NCI-H82 (cell line): ENCODE data around the gene MALRD1.

ENCODE experiments used
- DNase-seq: peaks from one replicate; lab custom pipeline; 2025; lab: John Stamatoyannopoulos, UW

The MALRD1 gene

DNA sequence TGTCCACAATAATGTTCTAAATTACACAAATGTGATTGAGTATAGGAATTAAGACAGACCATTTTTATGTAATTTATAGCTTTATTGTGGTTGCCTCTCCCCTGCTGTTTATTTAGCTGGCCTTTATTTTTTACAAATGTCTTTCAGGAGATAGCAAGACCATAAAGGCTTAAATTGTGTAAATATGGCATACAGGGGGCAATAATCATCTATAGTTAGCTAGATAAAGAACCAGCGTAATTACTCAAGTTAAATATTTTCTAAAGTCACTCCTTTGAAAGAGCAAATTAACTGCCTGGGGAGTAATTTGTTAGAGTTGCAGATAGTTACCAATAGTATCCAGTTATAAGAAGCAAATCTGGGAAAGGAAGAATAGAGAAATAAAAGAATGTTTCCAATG is at the start of gene MALRD1:
MALRD1 (plus strand) TSS at position 313 of the 400 bp plus-strand sequence. CDS start 138 bp downstream, outside the sequence.
- no peak for DNase-seq

DNA sequence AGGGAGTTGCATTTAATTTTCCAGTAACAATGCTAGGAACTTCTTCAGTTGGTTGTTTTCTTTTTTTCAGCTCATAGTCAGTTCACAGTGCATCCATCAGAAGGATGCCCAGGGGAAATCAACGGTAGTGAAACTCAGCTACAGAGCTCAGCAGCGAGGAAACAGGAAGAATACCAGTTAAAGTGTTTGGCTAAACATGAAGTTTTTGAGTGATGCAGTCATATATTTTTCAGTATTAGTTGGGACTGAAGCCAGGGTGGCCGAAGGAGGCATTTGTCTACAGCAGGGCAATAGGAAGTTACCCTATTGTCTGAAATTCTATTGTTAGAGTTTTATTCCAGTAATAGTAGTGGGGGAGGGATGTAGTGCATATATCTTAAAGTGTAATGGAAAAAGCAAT is 45.3 kb upstream of the MALRD1 start:
- DNase-seq, result no peak

DNA sequence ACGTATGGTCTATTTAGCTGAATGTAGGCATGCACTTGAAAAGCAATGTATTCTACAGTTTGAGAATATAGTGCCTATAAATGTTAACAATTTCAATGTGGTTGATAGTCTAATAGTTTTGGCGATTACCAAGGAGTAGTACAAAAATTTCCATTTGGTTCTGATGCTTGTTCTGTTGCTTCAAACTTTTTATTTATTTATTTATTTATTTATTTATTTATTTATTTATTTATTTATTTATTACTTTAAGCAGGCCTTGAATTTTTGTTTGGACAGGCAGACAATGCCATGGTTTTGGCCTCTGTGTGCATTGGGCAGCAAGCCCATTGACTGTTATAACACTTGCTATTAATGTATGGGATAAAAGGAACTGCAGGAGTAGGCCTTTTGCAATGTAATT is 36.5 kb upstream of the MALRD1 start:
- DNase-seq, result no peak

DNA sequence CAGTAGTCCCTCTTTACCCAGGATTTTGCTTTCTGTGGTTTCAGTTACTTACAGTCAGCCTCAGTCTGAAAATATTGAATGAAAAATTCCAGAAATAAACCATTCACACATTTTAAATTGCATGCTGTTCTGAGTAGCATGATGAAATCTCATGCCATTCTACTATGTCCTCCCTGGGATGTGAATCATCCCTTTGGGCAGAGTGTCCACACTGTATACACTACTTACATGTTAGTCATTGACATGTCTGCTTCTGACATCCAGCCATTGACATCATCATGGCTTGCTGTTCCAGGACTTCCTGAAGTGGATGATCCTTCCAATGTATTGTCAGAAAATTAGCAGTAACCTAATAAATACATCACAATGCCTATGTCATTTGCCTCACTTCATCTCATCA is 34.6 kb upstream of the MALRD1 start:
- no peak for DNase-seq

DNA sequence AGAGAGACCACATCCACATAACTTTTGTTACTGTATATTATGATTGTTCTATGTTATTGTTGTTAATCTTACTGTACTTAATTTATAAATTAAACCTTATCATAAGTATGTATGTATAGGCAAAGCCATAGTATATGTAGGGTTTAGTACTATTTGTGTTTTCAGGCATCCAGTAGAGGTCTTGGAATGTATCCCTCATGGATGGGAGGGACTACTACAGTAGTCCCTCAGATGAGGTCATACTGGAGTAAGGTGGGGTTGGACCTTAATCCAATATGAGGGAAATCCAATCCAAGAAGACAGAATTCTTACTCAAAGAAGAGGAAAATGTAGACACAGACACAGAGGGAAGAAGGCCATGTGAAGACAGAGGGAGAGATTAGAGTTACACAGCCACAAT is 34.1 kb upstream of the MALRD1 start:
- no peak for DNase-seq

DNA sequence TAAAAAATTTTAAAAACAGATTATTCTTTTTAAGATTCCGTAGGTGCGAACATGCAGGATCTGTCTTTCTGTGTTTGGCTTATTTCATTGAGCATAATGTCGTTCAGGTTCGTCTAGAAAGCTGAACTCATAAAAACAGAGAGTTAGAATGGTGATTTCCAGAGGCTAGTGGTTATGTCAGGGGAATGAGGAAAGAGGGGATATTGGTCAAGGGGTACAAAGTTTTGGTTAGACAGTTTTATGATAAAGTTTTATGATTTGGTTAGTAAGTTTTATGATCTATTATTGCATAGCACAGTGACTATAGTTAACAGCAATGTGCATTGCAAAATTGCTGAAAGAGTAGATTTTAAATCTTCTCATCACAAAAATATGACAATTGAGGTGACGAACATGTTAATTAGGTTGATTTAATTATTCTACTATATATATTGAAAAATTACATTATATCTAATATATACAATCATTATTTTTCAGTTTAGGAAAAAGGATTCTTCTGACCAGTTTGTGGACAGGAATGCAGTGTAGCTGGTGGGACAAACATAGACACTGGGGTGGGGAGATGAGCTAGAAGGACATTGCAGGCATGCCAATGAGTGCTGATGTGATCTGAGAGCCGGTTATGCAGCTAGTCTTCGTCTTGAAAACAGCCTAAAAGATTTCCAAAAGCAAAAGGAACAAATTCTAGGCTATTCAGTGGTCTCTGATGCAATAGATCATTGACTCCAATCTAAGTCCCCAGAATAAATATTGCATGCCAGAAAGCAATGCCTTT is 31.3 kb upstream of the MALRD1 start:
- DNase-seq, result no peak

DNA sequence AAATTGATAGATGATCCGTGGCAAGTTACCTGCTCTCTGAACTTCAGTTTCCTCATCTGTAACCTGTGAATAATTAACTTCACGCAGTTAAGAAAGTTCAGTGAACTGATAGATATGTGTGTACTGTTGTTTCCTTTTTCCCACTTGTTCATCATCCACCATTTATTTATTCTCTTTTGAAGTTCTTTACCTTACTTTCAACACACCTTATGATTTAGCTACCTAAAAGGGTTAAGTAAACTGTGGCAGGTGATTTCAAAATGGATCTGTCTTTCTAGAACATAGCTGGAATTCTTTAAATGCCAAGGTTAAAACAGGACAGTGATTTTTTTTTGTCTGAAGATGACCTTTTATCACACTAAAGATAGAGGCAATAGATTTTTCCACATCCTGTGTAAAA is 27.4 kb upstream of the MALRD1 start:
- DNase-seq, result no peak

DNA sequence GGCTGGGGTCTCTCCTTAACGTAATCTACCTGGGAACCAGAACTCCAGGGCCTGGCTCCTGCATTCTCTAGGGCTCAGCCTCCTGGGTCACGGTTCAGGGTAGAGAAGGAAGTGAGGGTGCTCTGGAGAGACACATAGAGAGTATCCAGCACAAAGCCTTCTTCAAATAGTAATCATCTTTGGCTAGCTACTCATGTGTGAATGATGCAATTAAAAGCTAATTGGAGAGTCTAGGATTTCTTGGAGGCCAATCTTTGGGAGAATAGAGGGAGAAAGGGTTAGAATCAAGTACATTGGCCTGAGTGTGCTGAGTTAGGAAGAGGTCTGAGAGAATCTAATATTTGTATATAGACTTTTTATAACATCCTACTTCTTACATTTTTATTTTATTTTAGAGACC is 24.0 kb upstream of the MALRD1 start:
- DNase-seq, result no peak

DNA sequence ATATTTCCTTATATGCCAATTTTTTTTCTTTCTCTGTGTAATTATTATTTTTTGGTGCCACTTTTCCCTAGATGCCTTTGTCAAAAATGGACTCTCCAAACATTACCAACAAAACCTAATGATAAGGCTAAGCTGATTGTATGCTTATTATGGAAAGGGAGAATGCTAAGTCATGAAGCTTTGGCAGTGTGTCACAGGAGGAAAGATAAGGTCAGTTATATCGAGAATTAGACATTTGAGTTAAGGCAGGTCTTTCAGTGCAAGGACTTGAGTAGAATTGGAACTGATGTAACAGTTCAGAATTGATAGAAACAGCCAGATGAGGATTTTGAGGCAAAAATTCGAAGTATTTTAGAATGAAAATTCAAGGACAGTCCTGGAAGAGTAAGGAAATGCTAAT is 16.8 kb upstream of the MALRD1 start:
- DNase-seq, result no peak

DNA sequence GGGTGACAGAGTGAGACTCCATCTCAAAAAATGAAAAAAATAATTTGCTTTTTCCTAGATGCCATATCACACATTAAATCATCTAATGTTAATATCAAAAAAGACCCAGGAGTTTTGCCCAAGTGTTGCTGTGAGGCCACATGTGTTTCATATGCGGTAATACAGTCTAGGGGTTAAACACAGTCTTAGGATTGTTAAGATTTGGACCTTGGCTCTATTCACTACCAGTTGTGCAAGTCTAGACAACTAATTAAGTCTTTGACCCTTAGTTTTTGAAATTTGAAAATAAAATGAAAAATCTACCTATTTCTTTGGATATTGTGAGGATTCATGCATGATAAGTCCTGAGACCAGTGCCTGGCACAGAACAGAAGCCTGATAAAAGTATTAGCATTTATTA is 14.9 kb upstream of the MALRD1 start:
- DNase-seq, result no peak

DNA sequence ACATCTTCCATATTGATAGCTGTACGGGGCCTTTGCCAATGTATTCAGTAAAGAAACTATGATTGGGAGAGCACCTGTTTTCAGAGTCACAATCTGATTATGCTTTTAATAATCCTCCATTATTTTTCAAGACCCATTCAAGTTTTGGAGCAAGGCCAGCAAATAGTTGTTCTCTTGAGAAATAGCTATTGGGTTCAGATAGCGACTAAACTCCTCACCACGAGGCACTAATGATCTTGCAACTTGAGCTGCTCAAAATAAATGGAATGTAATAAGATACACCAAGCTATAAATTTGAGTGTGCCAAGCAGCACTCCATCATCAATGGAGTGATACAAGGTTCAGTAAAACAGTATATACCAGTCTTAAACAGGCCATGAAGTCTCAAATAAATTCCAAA is 7.4 kb upstream of the MALRD1 start:
- peak; percentile 34 for DNase-seq

DNA sequence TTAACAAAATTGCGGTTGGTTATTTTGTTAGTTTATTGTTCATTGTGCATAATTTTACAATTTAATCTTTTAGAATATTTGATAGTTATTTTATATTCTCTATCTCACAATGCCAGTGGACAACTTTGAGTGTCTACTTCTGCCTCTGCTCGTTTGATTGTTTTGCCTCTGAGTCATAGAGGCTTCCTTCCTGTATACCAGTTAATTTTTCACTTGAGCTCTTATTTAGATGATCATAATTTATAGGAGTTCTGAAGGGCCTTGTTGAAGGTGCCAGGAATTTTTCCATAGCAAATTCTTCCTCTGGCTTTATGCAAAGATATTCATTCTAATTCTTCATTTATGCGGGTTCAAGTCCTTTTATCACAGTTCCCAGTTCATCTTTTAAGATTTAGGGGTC is 5.2 kb upstream of the MALRD1 start:
- no peak for DNase-seq

DNA sequence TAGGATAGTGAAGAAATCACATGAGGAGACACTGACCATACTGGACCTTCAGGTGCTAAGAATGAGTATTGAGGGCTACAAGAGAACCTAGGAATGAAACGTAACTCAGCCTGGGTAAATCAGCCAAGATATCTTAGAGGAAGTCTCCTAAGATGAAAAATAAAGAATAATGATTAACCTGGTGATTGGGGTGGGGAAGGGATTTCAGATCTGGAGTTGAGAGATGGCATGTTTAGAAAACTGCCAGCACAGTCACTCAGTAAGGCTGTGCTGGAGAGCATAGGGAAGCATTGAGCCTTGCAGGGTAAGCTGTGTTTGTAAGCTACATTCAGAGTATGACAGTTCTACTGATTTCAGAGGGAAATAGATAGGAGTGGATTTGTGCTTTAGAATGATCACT is 1.9 kb upstream of the MALRD1 start:
- DNase-seq, result no peak

DNA sequence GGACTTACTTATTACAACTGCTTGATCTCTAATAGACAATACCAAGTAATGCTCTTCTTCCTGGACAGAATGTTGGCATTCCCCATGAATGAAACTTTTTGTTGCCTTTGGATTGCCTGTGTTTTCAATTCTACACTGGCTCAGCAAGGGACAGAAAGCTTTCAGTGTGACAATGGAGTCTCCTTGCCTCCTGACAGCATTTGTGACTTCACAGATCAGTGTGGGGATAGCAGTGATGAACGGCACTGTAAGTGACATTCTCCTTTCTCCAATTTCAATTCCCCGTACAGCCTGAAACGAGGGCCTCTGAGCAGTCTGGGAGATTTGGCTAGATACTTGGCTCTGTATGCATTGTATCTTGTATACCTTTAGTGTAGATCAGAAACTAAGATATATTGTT is 290 bp downstream of the MALRD1 start:
- DNase-seq, result no peak

DNA sequence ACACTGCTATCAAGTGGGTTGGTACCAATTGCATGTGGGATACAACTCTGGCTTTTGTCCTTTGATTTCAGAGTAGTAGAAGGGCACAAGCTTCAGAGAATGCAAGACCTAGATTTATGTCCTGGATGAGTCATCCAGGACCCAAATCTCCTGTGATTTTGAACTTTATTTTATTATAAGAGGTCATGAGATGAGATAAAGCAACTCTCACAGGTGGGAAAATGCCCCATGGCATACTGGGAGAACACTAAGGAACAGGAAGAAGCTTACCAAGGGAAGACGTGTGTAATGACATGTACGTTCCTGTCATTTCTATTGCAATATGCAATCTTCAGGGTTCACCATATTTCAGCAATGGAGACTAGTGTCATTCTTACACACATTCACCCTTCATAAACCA is 966 bp downstream of the MALRD1 start:
- DNase-seq, result no peak

DNA sequence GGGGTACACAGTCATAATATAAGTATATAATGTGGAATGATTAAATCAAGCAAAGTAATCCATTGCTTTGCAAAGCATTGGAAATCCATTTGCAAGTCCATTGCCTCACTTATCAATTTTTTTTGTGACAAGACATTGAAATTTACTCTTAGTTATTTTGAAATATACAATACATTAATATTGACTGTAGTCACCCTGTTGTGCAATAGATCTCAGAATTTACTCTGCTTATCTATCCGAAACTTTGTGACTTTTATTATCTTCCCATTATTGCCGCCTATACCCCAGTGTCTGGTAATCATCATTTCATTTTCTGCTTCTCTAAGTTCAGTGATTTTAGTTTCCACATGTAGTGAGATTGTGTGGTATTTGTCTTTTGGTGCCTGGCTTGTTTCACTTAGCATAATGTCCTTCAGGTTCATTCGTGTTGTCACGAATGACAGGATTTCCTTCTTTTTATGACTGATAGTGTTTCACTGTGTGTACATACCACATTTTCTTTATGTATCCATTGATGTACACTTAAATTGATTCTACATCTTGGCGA is 5.8 kb downstream of the MALRD1 start:
- DNase-seq, result no peak

DNA sequence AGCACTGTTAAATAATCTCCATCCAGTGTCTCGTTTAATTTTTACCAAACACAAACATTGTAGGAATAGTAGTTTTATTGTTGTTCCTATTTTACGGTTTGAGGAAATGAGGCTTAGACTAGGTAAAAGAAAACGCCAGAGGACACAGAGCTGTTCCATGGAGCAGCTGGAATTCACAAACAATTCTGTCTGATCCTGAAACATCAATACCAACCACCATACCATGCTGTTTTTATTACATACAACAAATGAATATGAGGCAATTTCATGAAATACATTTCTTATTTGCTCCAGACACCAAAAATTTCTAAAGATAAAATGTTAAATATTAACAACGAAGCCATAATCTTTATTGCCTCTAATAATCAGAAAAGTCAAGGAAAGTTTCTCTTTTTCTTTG is 9.4 kb downstream of the MALRD1 start:
- DNase-seq, result no peak

DNA sequence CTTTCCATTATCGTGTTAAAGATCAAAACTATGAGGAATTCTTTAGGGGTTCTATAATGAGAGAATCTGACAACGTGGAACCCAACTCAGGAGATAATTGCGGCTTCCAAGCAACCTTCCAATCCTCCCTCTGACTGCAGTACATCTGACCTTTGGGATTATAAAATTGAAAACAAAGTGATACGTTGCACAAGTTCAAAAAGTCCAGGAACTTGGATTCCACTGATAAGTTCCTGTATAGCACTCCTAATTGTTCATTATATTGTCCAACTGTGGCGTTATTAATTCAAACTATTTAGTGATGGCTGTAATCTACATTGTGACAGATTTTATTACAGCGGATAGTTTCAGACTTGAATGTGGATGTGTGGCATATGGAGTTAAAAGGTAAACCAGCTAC is 15.4 kb downstream of the MALRD1 start:
- DNase-seq, result no peak

DNA sequence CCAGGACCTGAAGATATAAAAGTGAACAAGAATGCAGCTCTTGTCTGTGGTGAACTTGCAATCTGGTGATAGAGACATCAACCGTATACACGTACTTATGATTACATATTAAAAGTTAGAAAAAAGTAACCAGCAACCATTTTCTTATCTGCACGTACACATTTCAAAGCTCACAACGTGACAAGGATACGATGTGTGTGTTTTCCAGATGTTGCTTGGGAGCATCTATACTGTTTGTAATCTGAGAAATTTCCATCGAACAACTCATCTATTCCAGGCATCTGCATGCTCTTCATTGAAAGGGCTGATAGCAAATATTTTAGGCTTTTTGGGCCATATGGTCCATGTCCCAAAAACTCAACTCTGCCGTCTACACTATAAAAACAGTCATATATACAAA is 23.3 kb downstream of the MALRD1 start:
- no peak for DNase-seq

DNA sequence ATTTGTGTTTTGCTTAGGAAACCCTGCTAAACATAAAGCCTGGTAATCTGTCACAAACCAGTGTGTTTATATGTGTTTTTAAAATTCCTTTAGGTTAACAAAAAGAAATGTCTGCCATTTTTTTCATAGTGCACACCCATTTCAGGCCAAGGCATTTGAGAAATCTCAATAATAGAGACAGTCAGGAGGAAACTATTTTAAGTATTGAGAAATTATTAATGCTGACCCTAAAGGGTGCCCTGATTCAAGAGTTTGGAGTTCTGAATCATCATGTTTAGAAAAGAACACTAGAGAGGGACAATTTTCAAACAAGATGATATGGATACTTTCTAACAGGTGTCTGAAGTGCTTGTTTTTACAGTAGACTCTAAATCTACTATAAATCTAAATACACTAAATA is 28.7 kb downstream of the MALRD1 start:
- DNase-seq, result no peak

DNA sequence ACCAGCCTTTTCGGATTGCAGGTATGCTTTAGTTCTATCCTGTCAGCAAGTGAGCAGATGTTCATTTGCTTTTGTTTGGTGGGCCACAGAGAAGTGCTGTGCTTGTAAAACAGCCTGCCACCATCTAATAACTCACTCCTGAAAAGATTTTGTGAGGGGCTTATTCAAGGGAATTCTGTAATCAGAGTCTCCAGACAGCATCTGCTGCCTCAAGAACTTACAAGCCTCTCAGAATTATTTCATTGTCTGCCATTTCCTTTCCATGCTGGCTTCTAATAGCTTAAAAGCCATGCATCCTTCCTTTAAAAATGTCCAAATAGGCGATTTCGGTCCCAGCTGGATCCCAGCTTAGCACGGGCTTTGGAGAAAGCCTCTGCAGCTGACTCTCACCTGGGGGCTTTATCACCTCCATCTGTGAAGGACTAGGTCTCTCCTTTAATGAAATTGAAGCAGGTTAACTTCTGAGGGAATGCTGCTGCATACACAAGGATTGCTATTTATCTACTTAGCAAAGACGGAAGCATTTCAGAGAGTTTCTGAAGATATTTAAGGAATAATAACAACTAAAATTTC is 48.0 kb downstream of the MALRD1 start:
- DNase-seq, result peak; percentile 65

DNA sequence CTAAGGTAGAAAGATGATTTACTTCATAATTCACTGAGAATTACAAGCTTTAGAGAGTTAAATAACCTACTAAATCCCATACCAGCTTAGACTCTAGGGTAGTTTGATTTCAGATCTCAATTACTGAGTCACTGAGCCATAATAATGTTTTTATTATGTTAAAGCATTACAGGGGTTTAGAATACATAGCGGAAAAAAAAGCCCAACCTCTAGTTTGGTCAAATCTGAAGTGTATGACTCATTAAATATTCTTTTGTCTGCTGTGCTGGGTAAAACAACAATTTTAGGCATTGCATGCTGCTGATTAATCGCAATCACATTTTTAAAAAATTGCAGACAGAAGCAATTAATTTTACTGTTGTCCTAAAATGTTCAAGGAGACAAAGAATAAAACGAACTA is 48.5 kb downstream of the MALRD1 start:
- no peak for DNase-seq

DNA sequence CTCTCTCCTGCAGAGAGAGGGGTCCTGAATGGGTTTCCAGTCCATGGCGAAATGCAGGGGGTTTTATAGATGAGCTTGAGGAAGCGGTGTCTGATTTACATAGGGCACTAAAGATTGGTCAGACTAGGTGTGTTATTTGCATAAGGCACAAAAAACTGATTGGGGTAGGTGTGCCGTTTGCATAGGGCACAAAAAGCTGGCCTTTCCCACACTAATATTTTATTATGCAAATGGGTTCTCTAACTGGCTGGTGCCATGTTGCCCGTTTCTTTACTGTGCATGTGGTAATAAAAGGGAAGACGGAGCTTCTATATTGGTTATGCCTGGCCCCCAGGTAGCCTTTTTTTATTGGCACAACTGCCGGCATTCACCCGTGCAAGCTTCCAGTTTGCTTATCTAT is 50.2 kb downstream of the MALRD1 start:
- DNase-seq, result no peak

DNA sequence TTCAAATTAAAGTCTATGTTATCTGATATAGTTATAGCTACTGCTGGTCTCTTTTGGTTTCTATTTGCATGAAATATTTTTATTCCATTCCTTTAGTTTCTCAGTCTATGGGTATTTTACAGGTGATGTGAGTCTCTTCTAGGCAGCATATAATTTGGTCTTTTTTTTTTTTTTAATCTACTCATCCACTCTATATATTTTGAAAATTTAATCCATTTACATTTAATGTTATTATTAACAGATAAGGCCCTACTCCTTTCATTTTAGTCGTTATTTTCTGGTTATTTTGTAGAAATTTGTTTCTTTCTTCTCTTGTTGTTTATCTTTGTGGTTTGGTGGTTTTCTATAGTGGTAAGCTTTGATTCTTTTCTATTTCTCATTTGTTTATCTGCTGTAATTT is 58.8 kb downstream of the MALRD1 start:
- no peak for DNase-seq
